Measurements from ENCODE around the gene CD44.

GRCh38 chr11:35151241-35151640 is 12.3 kb downstream of the CD44 start:
- TF ChIP-seq CTCF (IDR thresholded peaks at IDR 0.05), result no peak
- no peak for TF ChIP-seq POLR2AphosphoS5 (IDR thresholded peaks at IDR 0.05)
- TF ChIP-seq POLR2A (IDR thresholded peaks at IDR 0.05), result no peak
